Epithelial cell of proximal tubule (primary cell): ENCODE results near the gene TSPAN2. TPM values are rescaled to one million over a fixed set of nuclear protein-coding genes. Genes with fewer than 3 reads are reported as not detected.

Experiments
- DNase-seq: peaks from one replicate; pipeline ENCODE4 v3.0.0-alpha.2; 2011; ENCODE audit warnings: low read depth
- H3K4me3 ChIP-seq: 2 replicates; pipeline ENCODE4 v1.5.1; 2011; ENCODE audit warnings: low read depth, mild to moderate bottlenecking, low read length
- CTCF ChIP-seq: conservative IDR thresholded peaks from 2 replicates; pipeline ENCODE4 v1.5.1; 2012; ENCODE audit warnings: low read depth, mild to moderate bottlenecking, low read length
- total RNA-seq: library from RNA; depleted of rRNA; stranded (reverse); fragments of >200 nt; gene quantifications from 2 replicates; pipeline ENCODE4 v1.2.3, GENCODE V29; 2015

Gene TSPAN2
- total RNA-seq, 1 donor from 2014 or later = 5.0 TPM

- H3K4me3 ChIP-seq = no peak overlapping the region
- DNase-seq = no peak
- no peak for TF ChIP-seq CTCF
Measured at GRCh38 chr1:115123116-115123515, 33.8 kb upstream of the TSPAN2 start.

- no peak for TF ChIP-seq CTCF
- no peak for DNase-seq
- no peak overlapping the region for H3K4me3 ChIP-seq
Measured at GRCh38 chr1:115121793-115122192, 32.5 kb upstream of the TSPAN2 start.

GRCh38 chr1:115120296-115120695 lies 31.0 kb upstream of the TSPAN2 start:
- no peak for TF ChIP-seq CTCF
- DNase-seq = no peak
- H3K4me3 ChIP-seq = no peak overlapping the region

- TF ChIP-seq CTCF = no peak
- no peak for DNase-seq
- no peak overlapping the region for H3K4me3 ChIP-seq
Measured at GRCh38 chr1:115118611-115119010, 29.3 kb upstream of the TSPAN2 start.

- TF ChIP-seq CTCF = no peak
- DNase-seq = no peak
- no peak overlapping the region for H3K4me3 ChIP-seq
Measured at GRCh38 chr1:115118086-115118485, 28.8 kb upstream of the TSPAN2 start.

- DNase-seq = no peak
- no peak for TF ChIP-seq CTCF
- H3K4me3 ChIP-seq = no peak overlapping the region
Measured at GRCh38 chr1:115117298-115117697, 28.0 kb upstream of the TSPAN2 start.

GRCh38 chr1:115116512-115116911 lies 27.2 kb upstream of the TSPAN2 start:
- DNase-seq = no peak
- no peak overlapping the region for H3K4me3 ChIP-seq
- TF ChIP-seq CTCF = no peak
